HG02970 (cell line): ENCODE data around the gene FCGR1A.
"Not testable (repeated sequence)": the region's sequence is repeated elsewhere in the genome, so short reads cannot be mapped to it uniquely, and the experiment has no call there.

Source experiments
- ATAC-seq: cut with Tn5 transposase; IDR thresholded peaks from one replicate; pipeline ENCODE4 v1.9.1; 2021; ENCODE audit warnings: mild to moderate bottlenecking, moderate library complexity, moderate number of reproducible peaks; ENCODE audit not compliant: unreplicated experiment, low FRiP score

FCGR1A gene

GRCh38 chr1:149782600-149782999 is at the start of gene FCGR1A:
Gene FCGR1A (plus strand): TSS chr1:149782694. CDS start chr1:149782744, 50 bp downstream.
- not testable (repeated sequence) for ATAC-seq

GRCh38 chr1:149732781-149733180 is 49.7 kb upstream of the FCGR1A start:
- ATAC-seq, result not testable (repeated sequence)

GRCh38 chr1:149734692-149735091 is 47.8 kb upstream of the FCGR1A start:
- ATAC-seq, result not testable (repeated sequence)

GRCh38 chr1:149740148-149740581 is 42.3 kb upstream of the FCGR1A start:
- not testable (repeated sequence) for ATAC-seq

- ATAC-seq, result not testable (repeated sequence)
Observed at GRCh38 chr1:149740590-149741230, 41.8 kb upstream of the FCGR1A start.

- not testable (repeated sequence) for ATAC-seq
Observed at GRCh38 chr1:149741914-149742313, 40.6 kb upstream of the FCGR1A start.

GRCh38 chr1:149746463-149747356 is 35.8 kb upstream of the FCGR1A start:
- ATAC-seq, result not testable (repeated sequence)

GRCh38 chr1:149747359-149748143 is 34.9 kb upstream of the FCGR1A start:
- ATAC-seq, result not testable (repeated sequence)

- not testable (repeated sequence) for ATAC-seq
Observed at GRCh38 chr1:149748144-149748500, 34.4 kb upstream of the FCGR1A start.

GRCh38 chr1:149750562-149750961 is 31.9 kb upstream of the FCGR1A start:
- not testable (repeated sequence) for ATAC-seq

GRCh38 chr1:149752186-149752585 is 30.3 kb upstream of the FCGR1A start:
- not testable (repeated sequence) for ATAC-seq

- not testable (repeated sequence) for ATAC-seq
Observed at GRCh38 chr1:149753466-149753865, 29.0 kb upstream of the FCGR1A start.

- ATAC-seq, result not testable (repeated sequence)
Observed at GRCh38 chr1:149755294-149755693, 27.2 kb upstream of the FCGR1A start.

- ATAC-seq, result not testable (repeated sequence)
Observed at GRCh38 chr1:149762294-149762693, 20.2 kb upstream of the FCGR1A start.

GRCh38 chr1:149764087-149764800 is 18.2 kb upstream of the FCGR1A start:
- ATAC-seq, result not testable (repeated sequence)

- not testable (repeated sequence) for ATAC-seq
Observed at GRCh38 chr1:149766241-149766640, 16.3 kb upstream of the FCGR1A start.

GRCh38 chr1:149769216-149769615 is 13.3 kb upstream of the FCGR1A start:
- not testable (repeated sequence) for ATAC-seq

GRCh38 chr1:149770661-149771060 is 11.8 kb upstream of the FCGR1A start:
- not testable (repeated sequence) for ATAC-seq

GRCh38 chr1:149771653-149772425 is 10.7 kb upstream of the FCGR1A start:
- ATAC-seq, result peak; percentile 72
